MM.1S (cell line): ENCODE results near the gene MFSD6.

ENCODE experiments used
- CTCF ChIP-seq: fragments of 300-600 bp; sonication (generic); IDR thresholded peaks from 2 replicates; pipeline ENCODE4 v1.5.1; 2016; ENCODE audit warnings: antibody characterized with exemption, low read length, mixed read lengths
- EZH2phosphoT487 ChIP-seq: fragments of 300-600 bp; sonication (generic); IDR thresholded peaks from 2 replicates; pipeline ENCODE4 v1.6.1; 2018; ENCODE audit warnings: antibody characterized with exemption, low read length

GRCh38 chr2:190529486-190530247, 121.5 kb downstream of the MFSD6 start:
- TF ChIP-seq CTCF (no peak), EZH2phosphoT487 (no peak)
